ENCODE data around the gene TWSG1. TPM values are rescaled to one million over a fixed set of nuclear protein-coding genes. Genes with fewer than 3 reads are reported as not detected.

TWSG1 gene
- total RNA-seq (10 to 100 TPM; 36.5 to 66.1 (median 49.9) TPM), polyA plus RNA-seq (10 to 100 TPM; 38.3 to 44.3 TPM)
- long read RNA-seq, donor 1, transcript TWSG1-201 (5 exons, 3,756 nt): major isoform, 25 of 28 reads
- long read RNA-seq, donor 1, partial matches to known transcripts: 0 of 28 reads
- long read RNA-seq, donor 1, other reads (novel, unspliced or antisense): 2 of 28 reads
- long read RNA-seq, donor 2, transcript TWSG1-202 (4 exons, 1,119 nt): minor isoform, 11 of 71 reads
- long read RNA-seq, donor 2, transcript TWSG1-201 (5 exons, 3,756 nt): major isoform, 29 of 71 reads
- long read RNA-seq, donor 2, partial matches to known transcripts: 31 of 71 reads
- long read RNA-seq, donor 2, other reads (novel, unspliced or antisense): 0 of 71 reads
- long read RNA-seq, donor 3, transcript TWSG1-201 (5 exons, 3,756 nt): major isoform, 155 of 168 reads
- long read RNA-seq, donor 3, partial matches to known transcripts: 2 of 168 reads
- long read RNA-seq, donor 3, other reads (novel, unspliced or antisense): 9 of 168 reads

- Histone ChIP-seq H3K27ac (peak within 1 kb of the TSS; percentile 84 to 87), H3K27me3 (no peaks in the 10 kb centered on the region), H3K9me3 (no peaks in the 10 kb centered on the region), H3K4me1 (ENCODE audit: insufficient read depth) (no peaks in the 10 kb centered on the region), H3K4me3 (peak within 1 kb of the TSS; percentile 65), H3K36me3 (no peaks in the 10 kb centered on the region)
- DNase-seq: peak; percentile 94 to 97 (median 95)
- TF ChIP-seq EP300 (IDR thresholded peaks at IDR 0.05): no peak
- TF ChIP-seq, protein P1, sequence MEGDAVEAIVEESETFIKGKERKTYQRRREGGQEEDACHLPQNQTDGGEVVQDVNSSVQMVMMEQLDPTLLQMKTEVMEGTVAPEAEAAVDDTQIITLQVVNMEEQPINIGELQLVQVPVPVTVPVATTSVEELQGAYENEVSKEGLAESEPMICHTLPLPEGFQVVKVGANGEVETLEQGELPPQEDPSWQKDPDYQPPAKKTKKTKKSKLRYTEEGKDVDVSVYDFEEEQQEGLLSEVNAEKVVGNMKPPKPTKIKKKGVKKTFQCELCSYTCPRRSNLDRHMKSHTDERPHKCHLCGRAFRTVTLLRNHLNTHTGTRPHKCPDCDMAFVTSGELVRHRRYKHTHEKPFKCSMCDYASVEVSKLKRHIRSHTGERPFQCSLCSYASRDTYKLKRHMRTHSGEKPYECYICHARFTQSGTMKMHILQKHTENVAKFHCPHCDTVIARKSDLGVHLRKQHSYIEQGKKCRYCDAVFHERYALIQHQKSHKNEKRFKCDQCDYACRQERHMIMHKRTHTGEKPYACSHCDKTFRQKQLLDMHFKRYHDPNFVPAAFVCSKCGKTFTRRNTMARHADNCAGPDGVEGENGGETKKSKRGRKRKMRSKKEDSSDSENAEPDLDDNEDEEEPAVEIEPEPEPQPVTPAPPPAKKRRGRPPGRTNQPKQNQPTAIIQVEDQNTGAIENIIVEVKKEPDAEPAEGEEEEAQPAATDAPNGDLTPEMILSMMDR (IDR thresholded peaks at IDR 0.05): peak in 1 of 3 donors; percentile 33
- peak; percentile 59 for TF ChIP-seq POLR2A (IDR thresholded peaks at IDR 0.05)
- intact Hi-C loops (cut with DNase I): no loop called here
- WGBS, 3 donors: 0 to 1% (median 1%) methylated on average over 30 to 67 of the region's 67 CpGs
These were observed at the start of gene TWSG1 for GRCh38 chr18:9334329-9334972. Gene TWSG1, plus strand, starts transcription at chr18:9334773. Its CDS starts 2,457 bp downstream, at chr18:9337230.

DNA sequence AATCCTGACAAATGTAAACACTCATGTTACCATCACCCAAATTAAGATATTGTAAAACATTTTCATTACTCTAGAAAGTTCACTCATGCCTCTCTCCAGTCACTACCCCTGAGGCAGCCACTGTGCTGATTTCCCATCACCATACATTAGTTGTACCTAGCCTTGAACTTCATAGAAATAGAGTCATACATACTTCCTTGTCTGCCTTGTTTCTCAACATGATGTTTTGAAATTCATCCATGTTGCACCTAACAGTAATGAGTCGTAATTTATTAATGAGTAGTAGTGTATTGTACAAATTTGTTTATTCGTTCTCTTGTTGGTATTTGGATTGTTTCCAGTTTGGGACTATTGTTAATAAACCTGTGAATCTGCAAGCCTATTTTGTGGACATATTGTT lies 49.0 kb upstream of the TWSG1 start:
- H3K27me3 ChIP-seq: no peaks in the 10 kb centered on the region
- intact Hi-C loops (cut with DNase I): no loop called here
- no peak overlapping the region for H3K27ac ChIP-seq
- TF ChIP-seq, protein P1 (IDR thresholded peaks at IDR 0.05): no peak
- WGBS, 3 donors: 89 to 94% (median 89%) methylated on average over 2 of the region's 2 CpGs
- no peaks in the 10 kb centered on the region for H3K36me3 ChIP-seq
- DNase-seq: no peak
- H3K9me3 ChIP-seq: no peaks in the 10 kb centered on the region
- no peaks in the 10 kb centered on the region for H3K4me1 ChIP-seq (ENCODE audit: insufficient read depth)
- H3K4me3 ChIP-seq: no peak overlapping the region

DNA sequence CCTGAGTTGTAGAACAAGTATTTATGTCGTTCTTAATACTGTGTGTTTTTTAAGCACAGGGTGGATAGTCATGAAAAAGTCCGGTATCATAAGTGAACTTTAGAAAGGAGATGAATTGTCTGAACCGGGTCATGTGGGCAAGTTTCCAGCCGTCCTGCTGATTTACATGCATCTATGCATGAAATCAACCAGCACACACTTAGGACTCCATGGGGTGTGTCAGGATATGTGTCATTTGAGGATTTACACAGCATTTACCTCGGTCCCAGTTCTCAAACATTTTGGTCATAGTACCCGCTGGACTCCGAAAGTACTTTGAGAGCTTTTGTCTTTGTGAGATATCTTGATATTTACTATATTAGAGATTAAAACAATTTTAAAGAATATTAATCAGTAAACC lies 47.5 kb upstream of the TWSG1 start:
- H3K27me3 ChIP-seq: no peaks in the 10 kb centered on the region
- no peaks in the 10 kb centered on the region for H3K9me3 ChIP-seq
- no peaks in the 10 kb centered on the region for H3K4me1 ChIP-seq (ENCODE audit: insufficient read depth)
- H3K27ac ChIP-seq: no peak overlapping the region
- no peak overlapping the region for H3K4me3 ChIP-seq
- no peaks in the 10 kb centered on the region for H3K36me3 ChIP-seq
- 81 to 84% (median 82%) methylated on average over 7 of the region's 7 CpGs for WGBS, 3 donors
- intact Hi-C loops (cut with DNase I): no loop called here
- TF ChIP-seq, protein P1 (IDR thresholded peaks at IDR 0.05): no peak
- TF ChIP-seq POLR2A (IDR thresholded peaks at IDR 0.05) (no peak), EP300 (IDR thresholded peaks at IDR 0.05) (no peak)
- DNase-seq: no peak

DNA sequence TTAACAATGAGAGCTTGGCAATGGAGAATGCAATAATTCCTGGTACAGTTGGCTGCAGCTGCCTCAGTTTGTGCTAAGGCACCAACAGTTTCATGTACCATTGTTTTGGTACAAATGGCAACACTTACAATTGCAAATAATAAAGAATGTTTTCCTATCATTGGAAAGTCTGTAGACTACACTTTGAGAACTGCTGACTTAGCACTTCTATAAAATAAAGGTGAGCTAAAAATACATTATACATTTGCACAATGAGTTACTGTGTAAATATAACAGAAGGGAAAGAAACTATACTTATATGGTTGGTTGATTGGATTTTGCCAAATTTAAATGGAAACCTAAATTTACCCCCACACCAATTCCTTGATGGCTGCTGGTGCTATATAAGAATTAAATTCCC lies 44.9 kb upstream of the TWSG1 start:
- Histone ChIP-seq H3K36me3 (no peaks in the 10 kb centered on the region), H3K9me3 (no peaks in the 10 kb centered on the region), H3K4me1 (ENCODE audit: insufficient read depth) (no peaks in the 10 kb centered on the region), H3K4me3 (no peak overlapping the region), H3K27ac (no peak overlapping the region), H3K27me3 (no peaks in the 10 kb centered on the region)
- no peak for DNase-seq
- intact Hi-C loops (cut with DNase I): no loop called here
- no peak for TF ChIP-seq EP300 (IDR thresholded peaks at IDR 0.05)
- no peak for TF ChIP-seq POLR2A (IDR thresholded peaks at IDR 0.05)
- TF ChIP-seq, protein P1 (IDR thresholded peaks at IDR 0.05): no peak
